Neural progenitor cell (in vitro differentiated cells): ENCODE data around the gene LRRC8D.

ENCODE experiments used
- EZH2 ChIP-seq: fragments of 200-600 bp; sonication (generic); IDR thresholded peaks from 2 replicates; pipeline ENCODE4 v1.6.1; 2017; ENCODE audit warnings: antibody characterized with exemption, mild to moderate bottlenecking, moderate library complexity
- EZH2phosphoT487 ChIP-seq: fragments of 200-600 bp; sonication (generic); IDR thresholded peaks from 2 replicates; pipeline ENCODE4 v1.6.1; 2017; ENCODE audit warnings: antibody characterized with exemption
- TF ChIP-seq, protein P1 (sequence below): fragments of 200-600 bp; sonication (generic); IDR thresholded peaks from 2 replicates; pipeline ENCODE4 v1.5.1; 2017; ENCODE audit warnings: antibody characterized with exemption, mild to moderate bottlenecking

DNA sequence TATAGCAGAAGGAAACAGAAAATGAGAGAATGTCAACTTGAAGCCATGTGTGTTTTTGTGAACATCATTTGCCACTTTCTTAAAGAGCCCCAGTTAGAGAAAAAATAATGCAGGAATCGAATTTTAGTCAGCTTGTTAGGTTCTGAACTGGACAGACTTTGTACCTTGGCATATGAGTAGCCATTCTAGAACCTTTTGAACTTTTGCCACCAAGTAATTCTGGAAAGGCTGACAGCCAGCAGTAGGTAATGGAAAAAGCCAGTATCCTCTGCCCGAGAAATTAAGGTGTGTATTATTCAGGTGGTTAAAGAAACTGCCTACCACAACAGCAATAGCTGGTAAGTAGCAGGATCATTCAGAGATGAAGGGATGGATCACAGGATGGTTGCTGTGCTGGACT is 20.7 kb downstream of the LRRC8D start:
- TF ChIP-seq EZH2 = no peak
- TF ChIP-seq, protein P1, sequence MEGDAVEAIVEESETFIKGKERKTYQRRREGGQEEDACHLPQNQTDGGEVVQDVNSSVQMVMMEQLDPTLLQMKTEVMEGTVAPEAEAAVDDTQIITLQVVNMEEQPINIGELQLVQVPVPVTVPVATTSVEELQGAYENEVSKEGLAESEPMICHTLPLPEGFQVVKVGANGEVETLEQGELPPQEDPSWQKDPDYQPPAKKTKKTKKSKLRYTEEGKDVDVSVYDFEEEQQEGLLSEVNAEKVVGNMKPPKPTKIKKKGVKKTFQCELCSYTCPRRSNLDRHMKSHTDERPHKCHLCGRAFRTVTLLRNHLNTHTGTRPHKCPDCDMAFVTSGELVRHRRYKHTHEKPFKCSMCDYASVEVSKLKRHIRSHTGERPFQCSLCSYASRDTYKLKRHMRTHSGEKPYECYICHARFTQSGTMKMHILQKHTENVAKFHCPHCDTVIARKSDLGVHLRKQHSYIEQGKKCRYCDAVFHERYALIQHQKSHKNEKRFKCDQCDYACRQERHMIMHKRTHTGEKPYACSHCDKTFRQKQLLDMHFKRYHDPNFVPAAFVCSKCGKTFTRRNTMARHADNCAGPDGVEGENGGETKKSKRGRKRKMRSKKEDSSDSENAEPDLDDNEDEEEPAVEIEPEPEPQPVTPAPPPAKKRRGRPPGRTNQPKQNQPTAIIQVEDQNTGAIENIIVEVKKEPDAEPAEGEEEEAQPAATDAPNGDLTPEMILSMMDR = no peak
- TF ChIP-seq EZH2phosphoT487 = no peak
